GM21367 (cell line): Measurements from ENCODE around the gene ACAD10.
"Not testable (repeated sequence)": the region's sequence is repeated elsewhere in the genome, so short reads cannot be mapped to it uniquely, and the experiment has no call there.

Source experiments
- ATAC-seq: cut with Tn5 transposase; IDR thresholded peaks from one replicate; pipeline ENCODE4 v1.9.1; 2021; ENCODE audit not compliant: unreplicated experiment

The ACAD10 gene

GRCh38 chr12:111748867-111749266, 63.0 kb downstream of the ACAD10 start:
- no peak for ATAC-seq

- ATAC-seq = no peak
Observed at GRCh38 chr12:111749391-111749790, 63.5 kb downstream of the ACAD10 start.

- ATAC-seq = no peak
Observed at GRCh38 chr12:111753144-111753881, 67.5 kb downstream of the ACAD10 start.

- no peak for ATAC-seq
Observed at GRCh38 chr12:111754671-111755070, 68.8 kb downstream of the ACAD10 start.

GRCh38 chr12:111756196-111756595, 70.3 kb downstream of the ACAD10 start:
- ATAC-seq = no peak

- no peak for ATAC-seq
Observed at GRCh38 chr12:111756681-111757080, 70.8 kb downstream of the ACAD10 start.

- peak; percentile 48 for ATAC-seq
Observed at GRCh38 chr12:111757361-111758119, 71.7 kb downstream of the ACAD10 start.

- no peak for ATAC-seq
Observed at GRCh38 chr12:111758120-111758561, 72.3 kb downstream of the ACAD10 start.

GRCh38 chr12:111759271-111759670, 73.4 kb downstream of the ACAD10 start:
- ATAC-seq = no peak

- no peak for ATAC-seq
Observed at GRCh38 chr12:111759991-111760390, 74.1 kb downstream of the ACAD10 start.

GRCh38 chr12:111761099-111761498, 75.2 kb downstream of the ACAD10 start:
- ATAC-seq = no peak

- no peak for ATAC-seq
Observed at GRCh38 chr12:111761706-111762105, 75.9 kb downstream of the ACAD10 start.

- ATAC-seq = not testable (repeated sequence)
Observed at GRCh38 chr12:111763552-111763951, 77.7 kb downstream of the ACAD10 start.

GRCh38 chr12:111764120-111764821, 78.4 kb downstream of the ACAD10 start:
- ATAC-seq = no peak

GRCh38 chr12:111766608-111767361, 80.9 kb downstream of the ACAD10 start, which contains the start of gene ALDH2:
TSS of gene ALDH2 (plus strand) at chr12:111766933. CDS start at chr12:111766983, 50 bp downstream.
- ATAC-seq = no peak

- ATAC-seq = no peak
Observed at GRCh38 chr12:111767362-111768158, 81.7 kb downstream of the ACAD10 start.

- no peak for ATAC-seq
Observed at GRCh38 chr12:111768159-111768895, 82.5 kb downstream of the ACAD10 start.

- no peak for ATAC-seq
Observed at GRCh38 chr12:111769599-111769998, 83.7 kb downstream of the ACAD10 start.

- peak; percentile 58 for ATAC-seq
Observed at GRCh38 chr12:111773801-111774551, 88.1 kb downstream of the ACAD10 start.
